Endometrial microvascular endothelial cells (primary cell): ENCODE results near the gene ACER3. TPM values are rescaled to one million over a fixed set of nuclear protein-coding genes. Genes with fewer than 3 reads are reported as not detected.
"Not testable (repeated sequence)": the region's sequence is repeated elsewhere in the genome, so short reads cannot be mapped to it uniquely, and the experiment has no call there.

Experiments
- in situ Hi-C: cut with HindIII; loops from 2 replicates; pipeline ENCODE4 v1.10.0; 2017; ENCODE audit warnings: low sequenced_read_pairs, low pct_unique_long_range_greater_than_20kb; ENCODE audit errors: inconsistent ontology term
- total RNA-seq: library from RNA; depleted of rRNA; stranded (reverse); fragments of >200 nt; gene quantifications from one replicate; pipeline ENCODE4 v1.2.3, GENCODE V29; 2015; ENCODE audit errors: inconsistent ontology term

Gene ACER3
- total RNA-seq, 1 donor from 2014 or later, result 33.1 TPM

DNA sequence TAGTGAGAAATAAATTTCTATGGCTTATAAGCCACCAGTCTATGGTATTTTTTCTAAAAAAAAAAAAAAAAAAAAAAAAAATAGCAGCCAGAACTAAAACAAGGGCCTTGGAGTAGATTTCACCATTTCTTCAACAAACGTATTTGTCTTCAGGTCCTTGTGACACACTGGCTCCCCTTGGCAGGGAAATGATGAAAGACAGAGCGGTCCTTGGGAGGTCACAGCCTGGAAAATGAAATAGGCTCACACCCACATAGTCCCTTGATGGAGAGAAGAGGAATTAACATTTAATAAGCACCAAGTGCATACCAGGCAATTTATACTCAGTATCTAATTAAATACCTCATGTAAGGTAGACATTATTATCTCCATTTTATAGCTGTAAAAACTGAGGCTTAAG is 25.7 kb upstream of the ACER3 start:
- in situ Hi-C loops, result no loop called here

DNA sequence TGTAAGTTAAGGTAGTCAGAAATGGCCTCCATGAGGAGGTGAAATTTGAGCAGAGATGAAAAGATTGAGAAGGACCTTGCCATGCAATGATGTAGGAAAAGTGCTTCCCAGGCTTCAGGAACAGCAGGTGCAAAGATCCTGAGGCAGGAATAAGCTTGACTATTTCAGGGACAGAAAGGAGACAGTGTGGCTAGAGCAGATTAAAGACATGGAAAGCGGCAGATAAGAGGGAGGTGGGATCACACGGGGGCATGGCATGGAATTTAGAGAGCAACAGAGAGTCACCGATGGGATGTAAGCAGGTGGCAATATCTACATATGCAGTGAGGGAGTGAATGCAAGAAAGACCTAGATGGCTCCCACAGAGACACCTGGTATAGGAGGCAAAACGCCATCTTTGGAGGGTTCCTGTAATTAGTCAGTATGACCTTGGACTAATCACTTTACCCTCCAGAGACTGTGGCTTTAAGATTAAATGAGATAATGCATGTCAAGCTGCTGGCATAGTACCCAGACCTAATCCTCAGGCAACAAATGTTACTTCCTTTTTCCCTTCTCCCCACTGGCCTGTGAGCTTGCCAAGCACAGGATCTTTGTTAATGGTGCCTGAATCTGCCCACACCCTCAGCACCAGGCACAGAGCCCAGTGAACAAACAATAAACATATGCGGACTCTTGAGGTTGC is 24.6 kb upstream of the ACER3 start:
- in situ Hi-C loops, result no loop called here

DNA sequence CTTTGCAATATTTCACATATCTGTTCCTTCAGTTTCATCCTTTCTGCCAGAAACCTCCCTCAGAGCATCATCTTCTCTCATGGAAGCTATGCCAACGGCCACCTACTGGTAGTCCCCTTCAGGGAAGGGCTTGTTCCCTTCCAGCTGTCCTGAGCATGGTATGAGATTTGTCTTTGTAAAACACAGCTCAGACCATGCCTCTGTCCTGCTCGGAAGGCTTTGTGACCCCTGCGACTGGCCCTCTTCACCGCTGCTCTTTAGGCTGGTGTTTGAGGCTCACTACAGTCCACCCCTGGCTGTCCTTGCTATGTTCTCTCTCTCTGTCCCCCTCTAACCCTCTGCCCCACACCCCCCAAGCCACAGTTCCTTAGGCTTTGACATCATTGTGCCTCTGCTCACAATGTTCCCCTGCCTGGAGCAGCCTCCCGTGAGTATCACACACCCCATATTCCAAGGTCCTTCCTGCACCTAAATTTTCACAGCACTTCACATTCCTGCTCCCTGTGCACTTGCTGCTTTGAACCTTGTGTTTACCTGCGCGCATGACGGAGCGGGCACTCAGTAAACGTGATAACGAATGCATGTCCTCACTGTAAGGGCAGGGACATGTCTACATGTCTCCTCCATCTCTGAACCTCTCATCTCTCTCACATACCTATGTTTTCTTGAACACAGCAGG is 24.0 kb upstream of the ACER3 start:
- in situ Hi-C loops, result no loop called here

DNA sequence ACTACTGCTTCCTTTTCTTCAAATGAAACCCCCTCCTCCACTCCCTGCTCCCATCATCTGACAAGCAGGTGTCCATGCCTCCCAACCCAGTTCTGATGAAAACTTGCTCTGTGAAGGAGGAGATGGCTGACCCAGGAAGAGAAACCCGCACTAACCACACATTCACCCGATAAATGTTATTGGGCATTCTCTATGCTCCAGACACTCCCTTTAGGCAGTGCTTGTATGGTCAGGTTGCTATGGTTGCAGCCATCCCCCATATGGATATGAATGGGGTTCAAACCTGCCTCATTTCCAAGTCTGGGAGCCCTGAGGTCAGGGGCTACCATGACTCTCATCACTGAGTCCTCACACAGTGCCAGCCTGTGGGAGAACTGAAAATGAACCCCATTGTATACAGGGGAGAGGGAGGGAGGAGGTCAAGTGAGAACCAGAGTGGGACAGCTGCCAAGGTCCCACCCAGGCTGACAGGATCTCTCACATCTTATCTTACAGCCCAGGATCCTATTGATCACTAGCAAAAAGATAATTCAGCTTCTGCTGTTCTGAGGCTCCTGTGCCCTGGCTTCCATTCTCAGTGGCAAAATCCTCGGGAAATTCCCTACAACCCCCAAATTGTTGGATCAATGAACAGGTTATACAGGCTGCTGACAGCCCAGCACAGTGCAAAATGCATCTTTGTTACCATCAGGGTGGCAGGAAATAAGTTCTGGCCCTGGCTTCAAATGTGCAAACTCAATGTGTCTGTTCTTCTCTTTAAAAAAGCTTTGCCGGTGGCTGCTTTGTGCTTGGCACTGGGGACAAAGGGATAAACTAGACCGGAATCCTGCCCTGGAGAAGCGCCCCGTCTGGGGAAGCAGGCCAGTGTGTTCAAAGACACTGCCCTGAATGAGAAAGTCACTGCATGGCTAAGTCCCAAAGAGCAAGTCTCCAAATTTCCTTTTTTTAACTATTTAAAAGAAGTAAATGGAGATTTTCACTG is 22.7 kb upstream of the ACER3 start:
- in situ Hi-C loops, result no loop called here

DNA sequence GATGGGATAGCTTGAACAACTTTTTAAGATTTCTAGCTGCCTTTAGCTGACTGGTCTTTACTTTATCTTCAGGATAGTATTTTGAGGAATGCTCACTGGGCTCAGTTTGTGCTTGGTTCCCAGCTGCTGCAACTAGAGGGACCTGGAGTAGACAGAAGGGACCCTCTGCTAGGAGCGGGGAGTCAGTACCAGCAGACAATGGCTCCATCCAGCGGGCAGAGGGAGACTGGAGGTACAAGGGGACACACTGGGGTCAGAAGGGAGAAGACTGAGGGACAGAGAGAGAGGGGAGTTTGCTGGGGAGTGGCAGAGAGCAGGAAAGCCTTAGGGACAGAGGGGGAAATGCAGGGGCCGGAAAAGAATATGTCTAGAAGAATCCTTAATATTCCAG is 22.0 kb upstream of the ACER3 start:
- in situ Hi-C loops, result no loop called here

DNA sequence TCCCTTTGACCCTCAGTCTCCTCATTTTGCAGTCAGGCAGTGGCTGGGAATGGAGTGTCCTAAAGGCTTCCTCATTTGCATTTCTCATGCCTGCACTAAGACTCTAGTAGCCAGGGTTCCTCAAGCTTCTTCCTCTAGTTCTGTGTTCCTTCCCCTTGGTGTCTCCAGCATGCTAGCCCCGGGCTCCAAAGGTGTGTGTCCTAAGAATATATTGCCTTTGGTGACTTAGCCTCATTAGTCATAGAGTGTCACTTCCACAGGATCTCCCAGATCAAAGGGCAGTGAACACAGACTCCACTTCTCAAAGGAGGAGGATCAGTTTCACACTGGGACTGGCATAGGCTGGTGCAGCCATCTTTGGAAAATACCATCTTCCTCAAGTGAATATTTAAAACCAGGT is 21.4 kb upstream of the ACER3 start:
- in situ Hi-C loops, result no loop called here

DNA sequence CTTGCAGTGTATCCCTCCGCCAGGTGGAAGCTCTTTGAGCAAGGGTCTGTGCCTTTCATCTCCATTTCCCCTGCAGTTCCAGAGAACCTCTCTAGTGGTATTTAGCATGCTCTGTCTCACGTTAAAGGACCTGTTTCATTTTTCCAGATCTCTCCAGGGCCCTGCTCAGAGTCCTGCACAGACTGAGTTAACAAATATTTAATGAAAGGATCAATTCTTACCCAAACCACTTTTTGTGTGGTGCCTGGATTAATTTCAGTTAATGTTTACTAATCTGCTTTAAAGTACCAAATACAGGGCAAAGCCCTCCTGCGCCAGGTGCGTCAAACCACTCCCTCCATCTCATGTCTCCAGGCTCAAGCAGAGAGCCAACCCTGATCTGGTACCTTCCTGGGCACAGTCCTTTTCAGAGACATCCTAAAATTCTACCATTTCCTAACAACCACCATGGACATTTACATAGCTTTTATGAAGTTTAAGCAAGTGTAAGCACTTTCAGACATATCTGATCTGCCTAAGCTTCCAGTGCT is 18.7 kb upstream of the ACER3 start:
- in situ Hi-C loops, result no loop called here

DNA sequence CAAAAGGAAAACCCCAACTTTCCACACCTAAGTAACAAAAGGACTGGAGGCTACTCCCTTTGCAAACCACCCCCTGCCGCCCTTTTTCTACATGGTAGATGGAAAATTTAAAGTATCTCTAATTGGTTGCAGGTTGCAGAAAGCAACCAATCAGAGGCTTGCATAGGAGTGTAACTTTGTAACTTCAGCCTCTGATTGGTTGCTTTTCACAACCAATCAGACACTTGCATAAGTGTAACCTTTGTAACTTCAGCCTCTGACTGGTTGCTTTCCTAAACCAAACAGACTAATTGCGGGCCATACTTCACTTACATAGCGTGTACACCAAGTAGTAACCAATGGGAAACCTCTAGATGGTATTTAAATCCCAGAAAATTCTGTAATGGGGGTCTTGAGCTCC is 16.8 kb upstream of the ACER3 start:
- in situ Hi-C loops, result no loop called here

DNA sequence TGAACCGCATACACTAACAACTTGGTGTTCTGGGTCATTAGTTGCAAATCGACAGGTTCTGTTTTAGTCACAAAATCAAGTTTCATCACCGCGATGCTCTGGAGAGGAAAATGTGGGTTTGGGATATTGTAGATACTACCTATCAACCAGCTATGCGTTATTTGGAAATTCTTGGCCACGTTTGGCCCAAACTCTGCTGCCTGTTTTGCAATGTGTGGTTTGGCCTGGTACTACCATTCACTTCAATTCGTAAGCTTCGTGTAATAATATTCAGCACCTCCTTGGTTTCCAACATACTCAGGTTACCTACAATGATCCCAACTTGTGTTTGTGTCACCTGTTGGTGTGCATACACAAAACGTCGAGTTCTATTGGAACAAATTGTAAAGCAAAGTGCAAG is 16.2 kb upstream of the ACER3 start:
- in situ Hi-C loops, result no loop called here

DNA sequence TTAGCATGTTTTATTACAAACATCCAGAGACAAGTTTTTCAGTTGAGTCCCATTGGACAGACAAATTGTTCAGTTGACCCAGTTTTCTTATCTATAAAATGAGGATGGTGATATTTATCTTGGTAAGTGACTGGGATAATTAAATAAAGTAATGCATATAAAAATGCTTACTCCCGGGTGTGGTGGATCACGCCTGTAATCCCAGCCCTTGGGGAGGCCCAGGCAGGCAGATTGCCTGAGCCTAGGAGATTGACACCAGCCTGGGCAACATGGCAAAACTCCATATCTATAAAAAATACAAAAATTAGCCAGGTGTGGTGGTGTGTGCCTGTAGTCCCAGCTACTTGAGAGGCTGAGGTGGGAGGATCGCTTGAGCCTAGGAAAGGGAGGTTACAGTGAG is 15.6 kb upstream of the ACER3 start:
- in situ Hi-C loops, result no loop called here

DNA sequence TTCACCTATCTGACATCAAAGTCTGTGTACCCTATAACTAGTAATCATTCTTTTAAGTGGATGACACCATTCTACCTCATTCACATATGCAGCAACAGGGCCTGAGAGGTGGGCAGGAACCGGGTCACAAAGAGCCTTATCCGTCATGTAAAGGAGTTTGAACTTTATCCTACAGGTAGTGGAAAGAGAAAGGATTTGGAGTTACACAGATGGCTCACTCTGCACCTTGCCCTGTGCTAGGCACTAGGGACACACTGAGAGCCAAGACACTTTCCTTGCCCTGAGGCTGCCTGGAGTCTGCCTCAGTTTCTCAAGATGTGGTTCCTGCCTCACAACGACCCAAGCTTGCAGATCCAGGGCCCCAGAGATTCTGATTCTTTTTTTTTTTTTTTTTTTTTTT is 14.3 kb upstream of the ACER3 start:
- in situ Hi-C loops, result no loop called here

DNA sequence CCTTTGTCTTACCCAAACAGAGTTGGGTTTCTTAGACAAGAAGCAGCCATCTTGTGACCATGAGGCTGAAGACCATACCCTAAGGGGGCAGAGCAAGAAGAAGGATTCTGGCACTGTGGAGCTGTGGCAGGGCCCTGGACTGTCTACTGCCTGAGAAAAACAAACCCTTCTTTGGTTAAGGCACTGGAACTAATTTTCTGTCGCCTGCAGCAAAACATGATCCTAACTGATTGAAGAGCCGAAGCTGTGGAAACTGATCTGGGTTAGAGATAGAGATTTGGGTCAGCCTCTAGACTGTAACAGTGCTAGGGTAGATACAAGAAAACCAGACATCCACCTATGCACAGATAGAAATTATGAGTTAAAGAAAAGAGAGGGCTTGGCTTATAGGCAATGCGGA is 11.3 kb upstream of the ACER3 start:
- in situ Hi-C loops, result no loop called here

DNA sequence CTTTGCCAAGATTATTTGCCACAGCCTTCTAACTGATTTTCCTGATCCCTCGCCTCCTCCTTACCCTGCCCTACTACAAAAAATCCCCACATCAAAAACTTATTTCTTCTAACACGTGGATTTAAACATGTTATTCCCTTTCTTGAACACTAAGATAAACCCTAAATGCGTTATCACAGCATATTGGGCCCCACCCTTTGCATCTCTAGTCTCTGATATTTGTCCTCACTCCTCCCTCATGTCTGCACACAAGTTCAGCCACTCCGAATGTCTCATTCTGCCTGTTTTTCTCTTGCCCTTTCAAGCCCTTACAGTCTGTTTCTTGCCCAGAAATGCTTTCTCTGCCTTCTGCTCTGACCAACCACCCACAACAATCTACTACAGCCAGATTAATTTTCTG is 10.6 kb upstream of the ACER3 start:
- in situ Hi-C loops, result no loop called here

DNA sequence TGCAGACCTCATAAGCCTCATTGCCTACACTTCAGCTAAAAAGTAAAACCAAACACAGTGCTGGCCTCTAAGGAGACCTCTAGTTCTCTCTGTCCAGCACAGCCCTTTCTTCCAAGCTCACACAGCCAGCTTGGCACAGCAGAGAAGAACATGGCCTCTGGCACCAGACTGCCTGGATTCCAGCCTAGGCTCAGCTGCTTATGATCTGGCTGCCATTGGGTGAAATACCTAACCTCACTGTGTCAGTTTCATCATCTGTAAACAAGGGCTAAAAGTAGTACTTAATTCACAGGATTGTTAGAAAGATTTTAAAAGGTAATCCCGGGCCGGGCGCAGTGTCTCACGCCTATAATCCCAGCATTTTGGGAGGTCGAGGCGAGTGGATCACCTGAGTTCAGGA is 9.9 kb upstream of the ACER3 start:
- in situ Hi-C loops, result no loop called here

DNA sequence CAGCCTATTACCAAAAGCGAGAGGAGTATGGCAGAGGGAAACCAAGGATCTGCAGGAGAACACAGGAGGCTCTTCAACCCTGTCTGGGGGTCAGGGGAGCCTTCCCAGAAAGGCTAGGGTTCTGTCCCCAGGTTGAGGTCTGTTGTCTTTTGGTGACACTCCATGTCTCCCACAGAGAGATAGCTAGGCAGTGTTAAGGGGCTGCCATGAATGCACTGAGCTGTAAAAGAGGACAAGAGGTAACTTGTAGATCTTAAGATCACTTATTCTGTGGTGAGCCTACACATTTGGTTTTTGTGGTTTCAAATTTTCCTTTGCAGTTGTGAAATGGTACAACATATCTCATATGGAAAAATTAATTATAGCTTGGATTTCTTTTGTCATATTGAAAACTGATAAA is 6.0 kb upstream of the ACER3 start:
- in situ Hi-C loops, result no loop called here

DNA sequence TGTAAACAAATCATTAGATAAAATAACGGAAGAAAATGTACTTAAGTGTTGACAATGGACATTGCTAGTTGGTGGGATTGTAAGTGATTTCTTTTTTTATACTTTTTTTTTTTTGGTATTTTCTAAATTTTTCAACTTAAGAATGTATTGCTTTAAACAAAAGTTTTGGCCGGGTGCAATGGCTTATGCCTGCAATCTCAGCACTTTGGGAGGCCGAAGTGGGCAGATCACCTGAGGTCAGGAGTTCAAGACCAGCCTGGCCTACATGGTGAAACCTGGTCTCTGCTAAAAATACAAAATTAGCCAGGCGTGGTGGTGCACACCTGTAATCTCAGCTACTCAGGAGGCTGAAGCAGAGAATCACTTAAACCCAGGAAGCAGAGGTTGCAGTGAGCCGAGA is 5.0 kb upstream of the ACER3 start:
- in situ Hi-C loops, result not testable (repeated sequence)

DNA sequence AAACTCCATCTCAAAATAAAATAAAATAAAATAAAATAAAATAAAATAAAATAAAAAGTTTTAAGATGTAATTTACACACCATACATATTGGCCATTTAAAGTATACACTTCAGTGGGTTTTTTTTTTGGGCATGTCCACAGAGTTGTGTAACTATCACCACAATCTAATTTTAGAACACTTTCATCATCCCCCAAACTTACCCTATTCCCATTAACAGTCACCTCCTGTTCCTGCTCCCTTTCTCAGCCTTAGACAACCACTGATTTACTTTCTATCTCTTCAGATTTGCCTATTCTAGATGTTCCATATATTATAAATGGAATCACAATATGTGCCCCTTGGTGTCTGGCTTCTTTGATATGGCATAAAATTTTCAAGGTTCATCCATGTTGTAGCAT is 4.6 kb upstream of the ACER3 start:
- in situ Hi-C loops, result no loop called here

DNA sequence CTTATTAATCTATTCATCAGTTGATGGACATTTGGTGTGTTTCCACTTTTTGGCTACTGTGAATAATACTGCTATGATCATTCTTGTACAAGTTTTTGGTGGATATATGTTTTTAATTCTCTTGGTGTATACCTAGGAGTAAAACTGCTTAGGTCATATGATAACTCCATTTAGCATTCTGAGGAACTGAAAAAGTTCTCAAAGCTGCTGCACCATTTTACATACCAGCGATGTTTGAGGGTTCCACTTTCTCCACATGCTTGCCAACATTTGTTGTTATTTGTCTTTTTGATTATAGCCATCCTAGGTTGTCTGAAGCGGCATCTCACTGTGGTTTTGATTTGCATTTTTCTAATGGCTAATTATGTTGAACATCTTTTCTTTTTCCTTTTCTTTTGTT is 4.1 kb upstream of the ACER3 start:
- in situ Hi-C loops, result no loop called here

DNA sequence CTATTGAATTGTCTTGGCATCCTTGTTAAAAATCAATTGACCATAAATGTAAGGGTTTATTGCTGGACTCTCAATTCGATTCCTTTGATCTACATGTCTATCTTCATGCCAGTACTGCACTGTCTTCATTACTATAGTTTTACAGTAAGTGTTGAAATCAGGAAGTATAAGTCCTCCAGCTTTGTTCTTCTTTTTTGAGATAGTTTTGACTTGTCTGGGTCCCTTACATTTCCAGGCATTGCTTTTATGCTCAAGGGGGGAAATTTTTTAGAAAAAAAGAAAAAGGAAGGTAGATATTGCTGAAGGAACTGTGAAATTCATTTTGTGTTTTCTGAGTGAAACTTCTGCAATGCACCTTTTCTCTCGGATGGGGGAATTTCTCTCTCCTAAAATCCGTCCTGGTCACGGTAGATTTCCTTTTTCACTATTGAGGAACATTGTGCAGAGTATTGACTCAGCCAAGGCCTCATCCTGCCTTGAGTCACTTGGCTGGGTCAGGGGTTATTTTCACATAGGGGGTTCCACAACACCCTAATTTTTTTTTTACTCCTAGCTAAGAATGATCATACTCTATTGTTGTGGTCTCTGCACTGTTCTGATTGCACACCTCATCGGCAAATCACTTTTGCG is 2.8 kb upstream of the ACER3 start:
- in situ Hi-C loops, result no loop called here
